Hepatocyte (in vitro differentiated cells): Measurements from ENCODE around the gene GRAMD1A.

Source experiments
- CTCF ChIP-seq: fragments of 200-600 bp; sonication (generic); IDR thresholded peaks from 2 replicates; pipeline ENCODE4 v1.5.1; 2016; ENCODE audit warnings: antibody characterized with exemption, mild to moderate bottlenecking; ENCODE audit not compliant: poor library complexity
- EZH2 ChIP-seq: fragments of 200-600 bp; sonication (generic); IDR thresholded peaks from 2 replicates; pipeline ENCODE4 v1.6.1; 2016; ENCODE audit warnings: antibody characterized with exemption, mild to moderate bottlenecking, borderline replicate concordance
- EZH2phosphoT487 ChIP-seq: fragments of 200-600 bp; sonication (generic); IDR thresholded peaks from one replicate; pipeline ENCODE4 v1.6.1; 2018; ENCODE audit warnings: antibody characterized with exemption, mild to moderate bottlenecking, low read depth, moderate library complexity; ENCODE audit not compliant: unreplicated experiment, severe bottlenecking

- TF ChIP-seq EZH2 = no peak
- TF ChIP-seq CTCF = no peak
- TF ChIP-seq EZH2phosphoT487 = no peak
Observed at GRCh38 chr19:35039881-35040825, 40.0 kb downstream of the GRAMD1A start.
